Right atrium auricular region (tissue), 2 donors: ENCODE results near the gene SEPTIN3. TPM values are rescaled to one million over a fixed set of nuclear protein-coding genes. Genes with fewer than 3 reads are reported as not detected.
A peak's percentile ranks its signal among the peaks of the same experiment; 100 is the strongest.

Experiments
- DNase-seq: peaks from one replicate; pipeline ENCODE4 v3.0.0-alpha.2; 2019; ENCODE audit warnings: low spot score
- H3K27ac ChIP-seq, 2 donors: fragments of 200-600 bp; sonication (generic); 1 replicate in 1 of 2; 2 replicates in 1 of 2; pipeline ENCODE4 v1.5.1; 2016 to 2019
- H3K27me3 ChIP-seq, 2 donors: fragments of 200-600 bp; sonication (generic); one replicate each; pipeline versions ENCODE4 v1.5.1 to v1.6.0; 2017 to 2019
- H3K36me3 ChIP-seq: fragments of 200-600 bp; sonication (generic); one replicate; pipeline ENCODE4 v1.5.1; 2016
- H3K4me1 ChIP-seq, 2 donors: fragments of 200-600 bp; sonication (generic); one replicate each; pipeline versions ENCODE4 v1.5.1 to v1.6.0; 2017 to 2019
- H3K4me3 ChIP-seq, 2 donors: fragments of 200-600 bp; sonication (generic); 1 replicate in 1 of 2; 2 replicates in 1 of 2; pipeline ENCODE4 v1.5.1; 2017 to 2019; ENCODE audit warnings: mild to moderate bottlenecking in 1 of 2, moderate library complexity in 1 of 2
- H3K9me3 ChIP-seq, 2 donors: fragments of 200-600 bp; sonication (generic); one replicate each; pipeline ENCODE4 v1.5.1; 2019
- CTCF ChIP-seq, 2 donors: fragments of 200-600 bp; sonication (generic); IDR thresholded peaks; one replicate each; pipeline ENCODE4 v1.5.1; 2019; ENCODE audit warnings: antibody characterized with exemption in 2 of 2
- total RNA-seq, 2 donors: library from RNA; depleted of rRNA; stranded (reverse); fragments of >200 nt; gene quantifications; one replicate each; pipeline ENCODE4 v1.1.0, GENCODE V29; 2016

Gene SEPTIN3
- total RNA-seq, 2 donors from 2014 or later = 0.07 TPM; not detected in 1

GRCh38 chr22:42016111-42016510 is 46.9 kb downstream of the SEPTIN3 start:
- Histone ChIP-seq H3K4me3 (no peak overlapping the region), H3K27me3 (no peaks in the 10 kb centered on the region), H3K27ac (no peak overlapping the region), H3K36me3 (no peaks in the 10 kb centered on the region), H3K9me3 (peaks cover 0 to 7% of the 10 kb centered on the region in 2 donors), H3K4me1 (no peaks in the 10 kb centered on the region)
- no peak for TF ChIP-seq CTCF (IDR thresholded peaks at IDR 0.05)
- peak; percentile 7 for DNase-seq

GRCh38 chr22:42018224-42018623 is 49.0 kb downstream of the SEPTIN3 start:
- H3K9me3 ChIP-seq = no peaks in the 10 kb centered on the region
- no peaks in the 10 kb centered on the region for H3K36me3 ChIP-seq
- no peak overlapping the region for H3K4me3 ChIP-seq
- no peaks in the 10 kb centered on the region for H3K27me3 ChIP-seq
- H3K4me1 ChIP-seq = no peaks in the 10 kb centered on the region
- H3K27ac ChIP-seq = no peak overlapping the region
- no peak for DNase-seq
- TF ChIP-seq CTCF (IDR thresholded peaks at IDR 0.05) = no peak

Other genes with a start within 250 kb of the SEPTIN3 start
- 1 to 10 TPM; 4.0 to 6.4 TPM for gene CCDC134, start 168.8 kb upstream of the SEPTIN3 start, total RNA-seq
- 10 to 100 TPM; 45.6 to 61.4 TPM for gene SREBF2, start 136.3 kb upstream of the SEPTIN3 start, total RNA-seq
- under 1 TPM; 0.31 to 0.67 TPM for gene SHISA8, start 54.4 kb upstream of the SEPTIN3 start, total RNA-seq
- gene TNFRSF13C, start 42.6 kb upstream of the SEPTIN3 start, total RNA-seq = under 1 TPM; 0.11 to 0.12 TPM
- not detected for gene CENPM, start 22.3 kb upstream of the SEPTIN3 start, total RNA-seq
- gene WBP2NL, start 29.3 kb downstream of the SEPTIN3 start, total RNA-seq = under 1 TPM in 1 of 2 donors, not detected in 1; 0.22 TPM
- gene NAGA, start 101.4 kb downstream of the SEPTIN3 start, total RNA-seq = 10 to 100 TPM; 19.1 to 21.7 TPM
- gene PHETA2, start 104.8 kb downstream of the SEPTIN3 start, total RNA-seq = 10 to 100 TPM in 1 of 2 donors, 1 to 10 TPM in 1; 6.5 to 12.7 TPM
- gene SMDT1, start 110.3 kb downstream of the SEPTIN3 start, total RNA-seq = 10 to 100 TPM in 1 of 2 donors, 1 to 10 TPM in 1; 9.6 to 11.9 TPM
- 100 to 1,000 TPM; 143 to 185 TPM for gene NDUFA6, start 121.3 kb downstream of the SEPTIN3 start, total RNA-seq
- gene CYP2D6, start 161.4 kb downstream of the SEPTIN3 start, total RNA-seq = not detected